ENCODE results near the gene DQX1.
"Not testable (repeated sequence)": the region's sequence is repeated elsewhere in the genome, so short reads cannot be mapped to it uniquely, and the experiment has no call there.

Gene DQX1

DNA sequence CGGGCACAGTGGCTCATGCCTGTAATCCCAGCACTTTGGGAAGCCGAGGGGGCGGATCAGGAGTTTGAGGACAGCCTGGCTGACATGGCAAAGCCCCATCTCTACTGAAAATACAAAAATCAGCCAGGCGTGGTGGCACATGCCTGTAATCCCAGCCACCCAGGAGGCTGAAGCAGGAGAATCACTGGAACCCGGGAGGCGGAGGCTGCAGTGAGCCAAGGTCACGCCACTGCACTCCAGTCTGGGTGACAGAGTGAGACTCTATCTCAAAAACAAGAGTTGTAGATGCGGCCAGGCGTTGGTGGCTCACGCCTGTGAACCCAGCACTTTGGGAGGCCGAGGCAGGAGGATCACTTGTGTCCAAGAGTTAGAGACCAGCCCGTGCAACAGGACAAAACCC, 55.3 kb downstream of the DQX1 start:
- not testable (repeated sequence) for DNase-seq (ENCODE audit: low read depth in 3 of 3, low spot score in 1 of 3)

All from stimulated activated CD4-positive, alpha-beta T cell treated with anti-CD3 and anti-CD28 coated beads, TNF-alpha, amount 100 ng/mL, for 1 hour (primary cell).